NCI-H2196 treated with DMSO at 0.1 percent for 48 hours (cell line): Measurements from ENCODE around the gene SLK.

Experiments
- DNase-seq: peaks from one replicate; lab custom pipeline; 2025; ENCODE audit not compliant: unreplicated experiment; lab: John Stamatoyannopoulos, UW

SLK gene

GRCh38 chr10:103941801-103942200, 25.1 kb upstream of the SLK start:
- DNase-seq: no peak

- no peak for DNase-seq
These were observed 24.1 kb upstream of the SLK start for GRCh38 chr10:103942866-103943265.

GRCh38 chr10:103947799-103948516, 19.0 kb upstream of the SLK start:
- no peak for DNase-seq

GRCh38 chr10:103949728-103950127, 17.2 kb upstream of the SLK start:
- no peak for DNase-seq

- DNase-seq: no peak
These were observed 15.8 kb upstream of the SLK start for GRCh38 chr10:103951183-103951582.

GRCh38 chr10:103951942-103952341, 15.0 kb upstream of the SLK start:
- no peak for DNase-seq

- DNase-seq: no peak
These were observed 12.4 kb upstream of the SLK start for GRCh38 chr10:103954543-103954942.

- no peak for DNase-seq
These were observed 7.9 kb upstream of the SLK start for GRCh38 chr10:103958996-103959395.

GRCh38 chr10:103960103-103960502, 6.8 kb upstream of the SLK start:
- no peak for DNase-seq

- DNase-seq: no peak
These were observed 620 bp downstream of the SLK start for GRCh38 chr10:103967448-103968071.

GRCh38 chr10:103968441-103969391, 1.8 kb downstream of the SLK start:
- no peak for DNase-seq

GRCh38 chr10:103969436-103969835, 2.5 kb downstream of the SLK start:
- no peak for DNase-seq

GRCh38 chr10:103969857-103970627, 3.1 kb downstream of the SLK start:
- no peak for DNase-seq

GRCh38 chr10:103975169-103975568, 8.2 kb downstream of the SLK start:
- DNase-seq: no peak

GRCh38 chr10:103977204-103977603, 10.3 kb downstream of the SLK start:
- no peak for DNase-seq

GRCh38 chr10:103979530-103979929, 12.6 kb downstream of the SLK start:
- DNase-seq: no peak

GRCh38 chr10:103980288-103980906, 13.5 kb downstream of the SLK start:
- no peak for DNase-seq

GRCh38 chr10:103982639-103983038, 15.7 kb downstream of the SLK start:
- no peak for DNase-seq

GRCh38 chr10:103983367-103983911, 16.5 kb downstream of the SLK start:
- DNase-seq: no peak

GRCh38 chr10:103985726-103986125, 18.8 kb downstream of the SLK start:
- DNase-seq: no peak
